Vagina (tissue), 2 donors: ENCODE measurements around the gene SETBP1.

Experiments used
- CTCF ChIP-seq, 3 experiments: fragments of 450-650 bp in 2 of 3; fragments of 200-600 bp in 1 of 3; sonication (generic) in 1 of 3; IDR thresholded peaks; one replicate each; pipeline ENCODE4 v1.5.1; 2017 to 2019; ENCODE audit warnings: antibody characterized with exemption in 3 of 3, mild to moderate bottlenecking in 2 of 3, moderate library complexity in 2 of 3
- POLR2A ChIP-seq, 2 donors: fragments of 450-650 bp; IDR thresholded peaks; one replicate each; pipeline ENCODE4 v1.6.1; 2017; ENCODE audit warnings: antibody characterized with exemption in 2 of 2, mild to moderate bottlenecking in 2 of 2, moderate library complexity in 2 of 2

GRCh38 chr18:44671914-44672313 is 8.8 kb upstream of the SETBP1 start:
- no peak for TF ChIP-seq POLR2A (IDR thresholded peaks at IDR 0.05)
- no peak for TF ChIP-seq CTCF (IDR thresholded peaks at IDR 0.05)
